GM12874 (cell line): ENCODE results near the gene SPEG.

Source experiments
- CTCF ChIP-seq: IDR thresholded peaks from 2 replicates; pipeline ENCODE4 v1.5.1; 2011; ENCODE audit warnings: low read depth, mild to moderate bottlenecking, control low read depth, low read length, moderate library complexity; ENCODE audit not compliant: insufficient read depth

Gene SPEG

GRCh38 chr2:219437690-219438206 lies 3.1 kb downstream of the SPEG start:
- no peak for TF ChIP-seq CTCF

GRCh38 chr2:219438453-219438852 lies 3.8 kb downstream of the SPEG start:
- TF ChIP-seq CTCF = no peak

GRCh38 chr2:219439506-219439905 lies 4.9 kb downstream of the SPEG start:
- no peak for TF ChIP-seq CTCF

GRCh38 chr2:219440388-219441256 lies 6.0 kb downstream of the SPEG start:
- no peak for TF ChIP-seq CTCF

GRCh38 chr2:219441451-219442255 lies 7.0 kb downstream of the SPEG start:
- no peak for TF ChIP-seq CTCF

GRCh38 chr2:219442256-219443015 lies 7.8 kb downstream of the SPEG start:
- TF ChIP-seq CTCF = no peak
